Breast epithelium (tissue), 3 donors: ENCODE measurements around the gene AGPAT2.

Source experiments
- POLR2A ChIP-seq: fragments of 450-650 bp; IDR thresholded peaks from one replicate; pipeline ENCODE4 v1.6.1; 2016; ENCODE audit warnings: antibody characterized with exemption, mild to moderate bottlenecking, moderate library complexity
- POLR2AphosphoS5 ChIP-seq, 3 donors: sonication (generic); formaldehyde crosslinking; IDR thresholded peaks; one replicate each; pipeline ENCODE4 v1.6.1; 2017; ENCODE audit warnings: antibody characterized with exemption in 3 of 3

- TF ChIP-seq POLR2AphosphoS5 (IDR thresholded peaks at IDR 0.05) (no peak), POLR2A (no peak)
Observed at GRCh38 chr9:136728548-136729123, 41.4 kb upstream of the AGPAT2 start.
